ENCODE measurements around the gene PMS2.

PMS2 gene

GRCh38 chr7:6035165-6035564 lies 26.3 kb upstream of the PMS2 start:
- in situ Hi-C loops (cut with MboI; ENCODE audit: low sequenced_read_pairs, unreplicated experiment) = no loop called here
- TF ChIP-seq, protein P1, sequence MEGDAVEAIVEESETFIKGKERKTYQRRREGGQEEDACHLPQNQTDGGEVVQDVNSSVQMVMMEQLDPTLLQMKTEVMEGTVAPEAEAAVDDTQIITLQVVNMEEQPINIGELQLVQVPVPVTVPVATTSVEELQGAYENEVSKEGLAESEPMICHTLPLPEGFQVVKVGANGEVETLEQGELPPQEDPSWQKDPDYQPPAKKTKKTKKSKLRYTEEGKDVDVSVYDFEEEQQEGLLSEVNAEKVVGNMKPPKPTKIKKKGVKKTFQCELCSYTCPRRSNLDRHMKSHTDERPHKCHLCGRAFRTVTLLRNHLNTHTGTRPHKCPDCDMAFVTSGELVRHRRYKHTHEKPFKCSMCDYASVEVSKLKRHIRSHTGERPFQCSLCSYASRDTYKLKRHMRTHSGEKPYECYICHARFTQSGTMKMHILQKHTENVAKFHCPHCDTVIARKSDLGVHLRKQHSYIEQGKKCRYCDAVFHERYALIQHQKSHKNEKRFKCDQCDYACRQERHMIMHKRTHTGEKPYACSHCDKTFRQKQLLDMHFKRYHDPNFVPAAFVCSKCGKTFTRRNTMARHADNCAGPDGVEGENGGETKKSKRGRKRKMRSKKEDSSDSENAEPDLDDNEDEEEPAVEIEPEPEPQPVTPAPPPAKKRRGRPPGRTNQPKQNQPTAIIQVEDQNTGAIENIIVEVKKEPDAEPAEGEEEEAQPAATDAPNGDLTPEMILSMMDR (IDR thresholded peaks at IDR 0.05; ENCODE audit: borderline replicate concordance, control extremely low read depth, extremely low read depth, insufficient read depth, missing control alignments) = no peak
- DNase-seq (ENCODE audit: low spot score) = no peak

DNA sequence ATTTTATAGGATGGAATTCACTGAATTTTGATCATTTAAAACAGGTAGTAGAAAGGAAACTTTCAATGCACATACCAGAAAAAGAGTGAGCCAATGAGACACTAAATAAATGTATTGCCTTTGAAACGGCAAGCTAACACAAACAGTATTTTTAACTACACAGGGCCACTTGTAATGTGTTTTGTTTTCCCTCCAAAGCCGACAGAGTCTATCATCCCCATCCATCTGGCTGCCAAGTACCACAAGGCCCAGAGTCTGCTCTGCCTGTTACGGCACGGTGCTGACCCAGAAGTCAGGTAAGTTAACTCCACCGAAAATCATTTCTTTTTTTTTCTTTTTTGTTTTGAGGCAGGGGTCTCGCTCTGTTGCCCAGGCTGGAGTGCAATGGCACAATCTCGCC lies 23.8 kb upstream of the PMS2 start:
- TF ChIP-seq, protein P1 (IDR thresholded peaks at IDR 0.05; ENCODE audit: borderline replicate concordance, control extremely low read depth, extremely low read depth, insufficient read depth, missing control alignments) = no peak
- in situ Hi-C loops (cut with MboI; ENCODE audit: low sequenced_read_pairs, unreplicated experiment) = no loop called here
- DNase-seq (ENCODE audit: low spot score) = no peak

GRCh38 chr7:6032167-6032566 lies 23.3 kb upstream of the PMS2 start:
- TF ChIP-seq, protein P1 (IDR thresholded peaks at IDR 0.05; ENCODE audit: borderline replicate concordance, control extremely low read depth, extremely low read depth, insufficient read depth, missing control alignments) = no peak
- DNase-seq (ENCODE audit: low spot score) = no peak
- in situ Hi-C loops (cut with MboI; ENCODE audit: low sequenced_read_pairs, unreplicated experiment) = no loop called here

DNA sequence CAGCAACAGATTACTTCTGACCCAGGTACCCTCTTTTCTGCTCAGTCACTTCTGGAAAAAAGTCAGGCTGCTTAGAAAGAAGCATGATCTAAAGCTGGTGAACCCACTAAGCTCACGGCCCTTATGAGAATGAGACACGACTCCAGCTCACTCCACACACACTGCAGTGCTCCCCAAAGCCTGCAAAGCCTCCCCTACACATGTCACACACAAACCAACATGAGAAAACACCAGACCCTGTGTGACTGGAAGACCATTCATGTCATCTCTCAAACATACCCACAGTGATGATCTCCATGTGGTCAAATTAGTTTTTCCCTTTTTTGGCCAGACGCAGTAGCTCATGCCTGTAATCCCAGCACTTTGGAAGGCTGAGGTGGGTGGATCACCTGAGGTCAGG lies 22.7 kb upstream of the PMS2 start:
- in situ Hi-C loops (cut with MboI; ENCODE audit: low sequenced_read_pairs, unreplicated experiment) = no loop called here
- DNase-seq (ENCODE audit: low spot score) = no peak
- TF ChIP-seq, protein P1 (IDR thresholded peaks at IDR 0.05; ENCODE audit: borderline replicate concordance, control extremely low read depth, extremely low read depth, insufficient read depth, missing control alignments) = no peak

DNA sequence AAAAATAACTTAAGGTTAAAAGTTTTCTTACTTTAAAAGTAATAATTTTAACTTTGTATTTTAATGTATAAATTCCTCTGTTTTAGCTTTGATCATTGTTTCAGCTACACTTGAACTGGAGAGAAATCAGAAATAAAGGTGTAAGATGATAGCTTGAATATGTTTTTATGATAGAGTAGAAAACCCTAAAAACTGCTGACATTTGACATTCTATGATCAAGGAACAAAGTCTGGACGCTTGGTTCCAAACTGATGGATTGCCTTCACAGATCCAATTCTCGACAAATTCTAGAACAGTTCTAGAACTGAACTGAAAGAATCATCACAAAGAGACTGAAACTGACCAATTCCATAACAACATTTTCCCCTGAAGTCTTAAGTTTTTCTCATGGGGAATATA lies 22.1 kb upstream of the PMS2 start, which contains the start of gene ANKRD61:
TSS of gene ANKRD61 (plus strand) at position 389 of the 400 bp plus-strand sequence. CDS start at position 389, 0 bp downstream.
- TF ChIP-seq, protein P1 (IDR thresholded peaks at IDR 0.05; ENCODE audit: borderline replicate concordance, control extremely low read depth, extremely low read depth, insufficient read depth, missing control alignments) = no peak
- in situ Hi-C loops (cut with MboI; ENCODE audit: low sequenced_read_pairs, unreplicated experiment) = no loop called here
- no peak for DNase-seq (ENCODE audit: low spot score)

DNA sequence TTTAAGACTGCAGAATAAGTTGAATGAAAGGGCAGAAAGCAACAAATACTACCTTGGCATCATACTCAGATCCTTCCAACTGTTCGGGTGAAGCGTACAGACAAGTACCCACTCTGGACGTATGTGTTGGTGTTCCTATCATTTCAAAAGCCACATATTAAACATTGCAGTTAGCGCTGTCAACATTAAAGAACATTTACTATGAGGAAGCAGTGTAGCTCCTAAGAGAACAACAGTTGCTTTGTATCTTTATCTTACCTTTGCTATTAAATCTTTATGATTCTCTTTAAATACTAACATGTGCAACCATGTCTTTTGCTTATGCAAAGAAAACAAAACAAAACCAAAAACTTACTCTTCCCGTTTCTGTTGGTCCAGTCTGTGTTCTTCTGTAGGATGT lies 19.7 kb upstream of the PMS2 start:
- TF ChIP-seq, protein P1 (IDR thresholded peaks at IDR 0.05; ENCODE audit: borderline replicate concordance, control extremely low read depth, extremely low read depth, insufficient read depth, missing control alignments) = no peak

More for the DNA sequence above, 19.7 kb upstream of the PMS2 start:
- DNase-seq (ENCODE audit: low spot score) = no peak
- in situ Hi-C loops (cut with MboI; ENCODE audit: low sequenced_read_pairs, unreplicated experiment) = no loop called here
